GM12801 (cell line): Measurements from ENCODE around the gene USP46.

ENCODE experiments used
- CTCF ChIP-seq: IDR thresholded peaks from one replicate; pipeline ENCODE4 v1.5.1; 2011; ENCODE audit warnings: control low read depth; ENCODE audit not compliant: insufficient read length; ENCODE audit errors: extremely low read depth

The USP46 gene

GRCh38 chr4:52657292-52657617 is 1.8 kb downstream of the USP46 start:
- TF ChIP-seq CTCF: no peak

- no peak for TF ChIP-seq CTCF
These were observed 3.6 kb downstream of the USP46 start for GRCh38 chr4:52655506-52655905.

- no peak for TF ChIP-seq CTCF
These were observed 7.0 kb downstream of the USP46 start for GRCh38 chr4:52651996-52652672.

DNA sequence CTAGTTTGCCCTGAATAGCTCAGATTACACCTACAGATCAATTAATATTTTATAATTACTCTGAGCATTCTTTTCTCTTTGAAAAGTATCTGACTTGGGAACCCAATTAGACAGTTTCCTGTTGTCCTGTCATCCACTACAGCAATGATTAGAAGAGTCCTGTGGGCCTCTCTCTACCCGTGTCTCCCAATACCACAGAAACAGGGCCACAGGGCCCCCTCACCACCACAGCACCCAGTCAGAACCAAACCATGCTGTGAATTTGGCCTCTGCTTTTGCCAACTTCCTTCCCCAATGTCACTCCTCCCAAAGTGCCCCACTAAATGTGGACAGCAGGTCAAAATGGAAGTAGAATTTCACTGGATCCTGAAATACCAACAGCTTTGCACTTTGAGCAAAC is 10.3 kb downstream of the USP46 start:
- no peak for TF ChIP-seq CTCF

DNA sequence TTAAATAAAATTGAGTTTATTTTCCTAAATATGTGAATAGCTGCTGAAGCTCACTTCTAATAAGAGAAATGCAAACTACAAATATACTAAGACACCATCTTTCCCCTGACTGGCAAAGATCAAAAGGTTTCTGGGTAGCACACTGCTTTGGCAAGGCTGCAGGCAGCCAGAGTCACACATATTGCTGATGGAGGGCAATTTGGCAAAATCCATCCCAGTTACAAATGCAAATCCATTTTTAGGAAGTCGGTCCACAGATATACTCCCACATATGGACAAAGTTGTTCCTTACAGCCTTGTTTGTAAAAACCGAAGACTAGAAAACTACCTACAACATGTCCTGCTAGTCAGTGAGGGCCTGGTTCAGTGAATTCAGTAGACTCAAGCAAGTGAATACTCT is 12.4 kb downstream of the USP46 start:
- TF ChIP-seq CTCF: no peak

GRCh38 chr4:52646096-52646495 is 13.0 kb downstream of the USP46 start:
- no peak for TF ChIP-seq CTCF

GRCh38 chr4:52645300-52645699 is 13.8 kb downstream of the USP46 start:
- TF ChIP-seq CTCF: no peak

- no peak for TF ChIP-seq CTCF
These were observed 15.3 kb downstream of the USP46 start for GRCh38 chr4:52643785-52644244.
